ENCODE results near the gene OAT.

Gene OAT

GRCh38 chr10:124350806-124351205, 67.9 kb downstream of the OAT start:
- peaks cover 9% of the 10 kb centered on the region for H3K4me1 Mint-ChIP-seq (ENCODE audit: low read depth)
- H3K4me3 Mint-ChIP-seq: no peak overlapping the region
- no peak overlapping the region for H3K27ac Mint-ChIP-seq
- H3K9me3 Mint-ChIP-seq: no peaks in the 10 kb centered on the region
- no peaks in the 10 kb centered on the region for H3K27me3 Mint-ChIP-seq (ENCODE audit: low read depth)
- no peaks in the 10 kb centered on the region for H3K36me3 Mint-ChIP-seq (ENCODE audit: low read depth)

DNA sequence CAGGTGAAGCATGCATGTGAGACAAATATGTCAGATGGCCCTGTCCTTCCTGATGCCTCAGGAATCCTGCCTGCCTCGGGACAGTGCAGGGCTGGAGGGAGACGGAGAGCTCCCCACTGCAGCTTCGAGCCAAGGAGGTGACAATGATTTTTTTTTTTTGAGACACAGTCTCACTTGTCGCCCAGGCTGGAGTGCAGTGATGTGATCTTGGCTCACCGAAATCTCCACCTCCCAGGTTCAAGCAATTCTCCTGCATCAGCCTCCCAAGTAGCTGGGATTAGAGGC, 68.8 kb downstream of the OAT start:
- H3K4me1 Mint-ChIP-seq (ENCODE audit: low read depth): peaks cover 6% of the 10 kb centered on the region

GRCh38 chr10:124349231-124349995, 69.3 kb downstream of the OAT start:
- H3K27me3 Mint-ChIP-seq (ENCODE audit: low read depth): no peaks in the 10 kb centered on the region

More for the DNA sequence above, 68.8 kb downstream of the OAT start:
- no peak overlapping the region for H3K4me3 Mint-ChIP-seq
- H3K9me3 Mint-ChIP-seq: no peaks in the 10 kb centered on the region
- no peak overlapping the region for H3K27ac Mint-ChIP-seq
- no peaks in the 10 kb centered on the region for H3K36me3 Mint-ChIP-seq (ENCODE audit: low read depth)
- H3K27me3 Mint-ChIP-seq (ENCODE audit: low read depth): no peaks in the 10 kb centered on the region

GRCh38 chr10:124348801-124349200, 69.9 kb downstream of the OAT start:
- Mint-ChIP-seq H3K9me3 (no peaks in the 10 kb centered on the region), H3K4me1 (ENCODE audit: low read depth) (no peaks in the 10 kb centered on the region), H3K27me3 (ENCODE audit: low read depth) (no peaks in the 10 kb centered on the region), H3K4me3 (no peak overlapping the region), H3K36me3 (ENCODE audit: low read depth) (no peaks in the 10 kb centered on the region), H3K27ac (no peak overlapping the region)

More at GRCh38 chr10:124349231-124349995, 69.3 kb downstream of the OAT start:
- no peak overlapping the region for H3K27ac Mint-ChIP-seq
- no peaks in the 10 kb centered on the region for H3K36me3 Mint-ChIP-seq (ENCODE audit: low read depth)
- no peak overlapping the region for H3K4me3 Mint-ChIP-seq
- no peaks in the 10 kb centered on the region for H3K9me3 Mint-ChIP-seq
- peaks cover 3% of the 10 kb centered on the region for H3K4me1 Mint-ChIP-seq (ENCODE audit: low read depth)

DNA sequence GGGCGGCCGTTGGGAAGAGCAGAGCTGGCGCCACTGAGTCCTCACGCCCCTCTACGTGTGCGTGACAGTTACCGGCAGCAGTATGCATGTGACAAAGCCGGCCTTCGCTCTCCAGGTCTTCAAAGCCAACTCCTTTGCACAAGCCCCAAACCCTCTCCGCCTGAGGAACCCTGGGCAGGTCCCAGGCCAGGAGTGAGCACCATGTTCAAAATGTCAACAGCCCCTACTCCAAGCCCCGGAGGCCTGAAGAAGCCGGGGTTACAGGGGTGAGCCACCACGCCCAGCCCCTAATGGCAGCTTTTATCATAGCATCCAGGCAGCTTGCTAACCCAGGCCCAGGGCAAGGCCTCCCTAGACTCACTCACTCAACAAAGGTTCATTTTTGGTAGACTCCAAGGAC, 70.8 kb downstream of the OAT start:
- no peaks in the 10 kb centered on the region for H3K9me3 Mint-ChIP-seq
- no peaks in the 10 kb centered on the region for H3K4me1 Mint-ChIP-seq (ENCODE audit: low read depth)
- H3K27ac Mint-ChIP-seq: no peak overlapping the region
- H3K4me3 Mint-ChIP-seq: no peak overlapping the region
- no peaks in the 10 kb centered on the region for H3K27me3 Mint-ChIP-seq (ENCODE audit: low read depth)
- H3K36me3 Mint-ChIP-seq (ENCODE audit: low read depth): no peaks in the 10 kb centered on the region
